ENCODE results near the gene PHACTR3. TPM values are rescaled to one million over a fixed set of nuclear protein-coding genes. Genes with fewer than 3 reads are reported as not detected.

PHACTR3 gene
- total and polyA plus RNA-seq, 2 of the 8 experiments (the other 6 are each of a cell fraction or from before 2014, with no cell fraction given), result 0.05 to 0.13 TPM

DNA sequence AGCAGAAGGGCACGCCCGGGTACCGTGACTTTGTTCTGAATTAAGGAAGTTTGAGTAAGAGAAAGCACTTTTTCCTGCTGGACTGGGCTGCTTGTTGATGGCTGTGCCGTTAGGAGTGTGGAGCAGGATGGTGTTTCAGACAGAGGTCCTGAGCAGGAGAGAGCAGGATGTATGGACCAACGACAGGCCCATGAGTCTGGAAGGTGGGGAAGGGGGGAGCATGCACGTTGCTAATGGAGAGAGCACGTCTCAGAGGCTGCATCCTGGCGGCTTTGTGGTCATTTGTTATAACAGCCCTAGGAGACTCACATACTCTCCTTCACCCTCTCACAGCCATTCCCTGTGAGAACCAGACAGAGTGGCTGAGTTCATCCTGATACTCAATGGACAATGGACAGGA is 56.8 kb downstream of the PHACTR3 start:
- FAIRE-seq (no peak), DNase-seq (ENCODE audit: low read depth in 1 of 2, low spot score in 2 of 2) (no peak)
- Histone ChIP-seq H3K79me2 (ENCODE audit: control insufficient read depth in 1 of 2, insufficient read depth in 2 of 2, low read length in 2 of 2) (no peaks in the 10 kb centered on the region), H3K27me3 (replicated peaks in 1 of 4; ENCODE audit: control insufficient read depth in 3 of 4, extremely low read depth in 1 of 4, insufficient read depth in 3 of 4, low read length in 3 of 4) (no peaks in the 10 kb centered on the region), H3K4me1 (replicated peaks in 1 of 4; ENCODE audit: control insufficient read depth in 3 of 4, insufficient read depth in 4 of 4, low read length in 3 of 4) (no peaks in the 10 kb centered on the region), H3K23ac (ENCODE audit: insufficient read length) (no peak overlapping the region), H3K4ac (replicated peaks; ENCODE audit: insufficient read length, low read depth, low read length) (no peak overlapping the region), H3K14ac (ENCODE audit: insufficient read length) (no peak overlapping the region), H3K4me3 (ENCODE audit: extremely low read depth in 1 of 4, insufficient read depth in 2 of 4, low read depth in 3 of 4, low read length in 4 of 4) (no peak overlapping the region), H3K4me2 (ENCODE audit: insufficient read depth in 1 of 2, low read depth in 2 of 2, low read length in 2 of 2) (no peak overlapping the region), H4K91ac (replicated peaks; ENCODE audit: insufficient read length, low read length) (no peak overlapping the region), H3K18ac (ENCODE audit: extremely low read depth, low read length) (no peak overlapping the region), H3K23me2 (ENCODE audit: low read depth, low read length) (no peaks in the 10 kb centered on the region), H2BK5ac (ENCODE audit: low read depth, low read length) (no peak overlapping the region), H4K5ac (ENCODE audit: insufficient read length, low read depth, low read length) (no peak overlapping the region), H2BK15ac (ENCODE audit: low read length) (no peak overlapping the region), H2AFZ (ENCODE audit: low read length) (no peak overlapping the region), H4K20me1 (replicated peaks in 1 of 2; ENCODE audit: control insufficient read depth in 1 of 2, insufficient read depth in 2 of 2, low read length in 2 of 2) (no peaks in the 10 kb centered on the region), H3K9me3 (ENCODE audit: insufficient read depth in 2 of 2, low read depth in 1 of 2, low read length in 1 of 2) (peaks cover 90 to 91% of the 10 kb centered on the region in 2 experiments), H3K27ac (ENCODE audit: low read depth, low read length) (no peak overlapping the region), H3K56ac (replicated peaks; ENCODE audit: insufficient read length, low read depth, low read length) (no peak overlapping the region), H2BK20ac (ENCODE audit: low read length) (no peak overlapping the region), H2BK12ac (ENCODE audit: low read depth, low read length) (no peak overlapping the region), H3K9ac (replicated peaks in 1 of 4; ENCODE audit: extremely low read depth in 1 of 4, low read depth in 3 of 4, low read length in 3 of 4) (no peak overlapping the region), H4K8ac (ENCODE audit: extremely low read depth, insufficient read depth, low read length) (no peak overlapping the region), H2AK5ac (ENCODE audit: low read depth, low read length) (no peak overlapping the region), H3K79me1 (ENCODE audit: low read depth, low read length) (no peaks in the 10 kb centered on the region), H2BK120ac (replicated peaks; ENCODE audit: low read depth, low read length) (no peak overlapping the region), H3K36me3 (ENCODE audit: control insufficient read depth in 2 of 4, insufficient read depth in 4 of 4, low read length in 3 of 4) (no peaks in the 10 kb centered on the region)
- CTCF ChIA-PET (ENCODE audit: partially characterized antibody), result no interaction called here
- 73% methylated on average over 8 of the region's 8 CpGs; no CpG with 5 or more reads in 1 of the 2 experiments for WGBS, 2 experiments (ENCODE audit: extremely low coverage in 1 of 2, insufficient coverage in 1 of 2, insufficient read length in 1 of 2, insufficient replicate concordance in 2 of 2, low coverage in 1 of 2, low lambda C conversion rate in 2 of 2, missing lambda C conversion rate in 1 of 2)
- POLR2A ChIA-PET (ENCODE audit: partially characterized antibody), result no interaction called here
- TF ChIP-seq, protein P1, sequence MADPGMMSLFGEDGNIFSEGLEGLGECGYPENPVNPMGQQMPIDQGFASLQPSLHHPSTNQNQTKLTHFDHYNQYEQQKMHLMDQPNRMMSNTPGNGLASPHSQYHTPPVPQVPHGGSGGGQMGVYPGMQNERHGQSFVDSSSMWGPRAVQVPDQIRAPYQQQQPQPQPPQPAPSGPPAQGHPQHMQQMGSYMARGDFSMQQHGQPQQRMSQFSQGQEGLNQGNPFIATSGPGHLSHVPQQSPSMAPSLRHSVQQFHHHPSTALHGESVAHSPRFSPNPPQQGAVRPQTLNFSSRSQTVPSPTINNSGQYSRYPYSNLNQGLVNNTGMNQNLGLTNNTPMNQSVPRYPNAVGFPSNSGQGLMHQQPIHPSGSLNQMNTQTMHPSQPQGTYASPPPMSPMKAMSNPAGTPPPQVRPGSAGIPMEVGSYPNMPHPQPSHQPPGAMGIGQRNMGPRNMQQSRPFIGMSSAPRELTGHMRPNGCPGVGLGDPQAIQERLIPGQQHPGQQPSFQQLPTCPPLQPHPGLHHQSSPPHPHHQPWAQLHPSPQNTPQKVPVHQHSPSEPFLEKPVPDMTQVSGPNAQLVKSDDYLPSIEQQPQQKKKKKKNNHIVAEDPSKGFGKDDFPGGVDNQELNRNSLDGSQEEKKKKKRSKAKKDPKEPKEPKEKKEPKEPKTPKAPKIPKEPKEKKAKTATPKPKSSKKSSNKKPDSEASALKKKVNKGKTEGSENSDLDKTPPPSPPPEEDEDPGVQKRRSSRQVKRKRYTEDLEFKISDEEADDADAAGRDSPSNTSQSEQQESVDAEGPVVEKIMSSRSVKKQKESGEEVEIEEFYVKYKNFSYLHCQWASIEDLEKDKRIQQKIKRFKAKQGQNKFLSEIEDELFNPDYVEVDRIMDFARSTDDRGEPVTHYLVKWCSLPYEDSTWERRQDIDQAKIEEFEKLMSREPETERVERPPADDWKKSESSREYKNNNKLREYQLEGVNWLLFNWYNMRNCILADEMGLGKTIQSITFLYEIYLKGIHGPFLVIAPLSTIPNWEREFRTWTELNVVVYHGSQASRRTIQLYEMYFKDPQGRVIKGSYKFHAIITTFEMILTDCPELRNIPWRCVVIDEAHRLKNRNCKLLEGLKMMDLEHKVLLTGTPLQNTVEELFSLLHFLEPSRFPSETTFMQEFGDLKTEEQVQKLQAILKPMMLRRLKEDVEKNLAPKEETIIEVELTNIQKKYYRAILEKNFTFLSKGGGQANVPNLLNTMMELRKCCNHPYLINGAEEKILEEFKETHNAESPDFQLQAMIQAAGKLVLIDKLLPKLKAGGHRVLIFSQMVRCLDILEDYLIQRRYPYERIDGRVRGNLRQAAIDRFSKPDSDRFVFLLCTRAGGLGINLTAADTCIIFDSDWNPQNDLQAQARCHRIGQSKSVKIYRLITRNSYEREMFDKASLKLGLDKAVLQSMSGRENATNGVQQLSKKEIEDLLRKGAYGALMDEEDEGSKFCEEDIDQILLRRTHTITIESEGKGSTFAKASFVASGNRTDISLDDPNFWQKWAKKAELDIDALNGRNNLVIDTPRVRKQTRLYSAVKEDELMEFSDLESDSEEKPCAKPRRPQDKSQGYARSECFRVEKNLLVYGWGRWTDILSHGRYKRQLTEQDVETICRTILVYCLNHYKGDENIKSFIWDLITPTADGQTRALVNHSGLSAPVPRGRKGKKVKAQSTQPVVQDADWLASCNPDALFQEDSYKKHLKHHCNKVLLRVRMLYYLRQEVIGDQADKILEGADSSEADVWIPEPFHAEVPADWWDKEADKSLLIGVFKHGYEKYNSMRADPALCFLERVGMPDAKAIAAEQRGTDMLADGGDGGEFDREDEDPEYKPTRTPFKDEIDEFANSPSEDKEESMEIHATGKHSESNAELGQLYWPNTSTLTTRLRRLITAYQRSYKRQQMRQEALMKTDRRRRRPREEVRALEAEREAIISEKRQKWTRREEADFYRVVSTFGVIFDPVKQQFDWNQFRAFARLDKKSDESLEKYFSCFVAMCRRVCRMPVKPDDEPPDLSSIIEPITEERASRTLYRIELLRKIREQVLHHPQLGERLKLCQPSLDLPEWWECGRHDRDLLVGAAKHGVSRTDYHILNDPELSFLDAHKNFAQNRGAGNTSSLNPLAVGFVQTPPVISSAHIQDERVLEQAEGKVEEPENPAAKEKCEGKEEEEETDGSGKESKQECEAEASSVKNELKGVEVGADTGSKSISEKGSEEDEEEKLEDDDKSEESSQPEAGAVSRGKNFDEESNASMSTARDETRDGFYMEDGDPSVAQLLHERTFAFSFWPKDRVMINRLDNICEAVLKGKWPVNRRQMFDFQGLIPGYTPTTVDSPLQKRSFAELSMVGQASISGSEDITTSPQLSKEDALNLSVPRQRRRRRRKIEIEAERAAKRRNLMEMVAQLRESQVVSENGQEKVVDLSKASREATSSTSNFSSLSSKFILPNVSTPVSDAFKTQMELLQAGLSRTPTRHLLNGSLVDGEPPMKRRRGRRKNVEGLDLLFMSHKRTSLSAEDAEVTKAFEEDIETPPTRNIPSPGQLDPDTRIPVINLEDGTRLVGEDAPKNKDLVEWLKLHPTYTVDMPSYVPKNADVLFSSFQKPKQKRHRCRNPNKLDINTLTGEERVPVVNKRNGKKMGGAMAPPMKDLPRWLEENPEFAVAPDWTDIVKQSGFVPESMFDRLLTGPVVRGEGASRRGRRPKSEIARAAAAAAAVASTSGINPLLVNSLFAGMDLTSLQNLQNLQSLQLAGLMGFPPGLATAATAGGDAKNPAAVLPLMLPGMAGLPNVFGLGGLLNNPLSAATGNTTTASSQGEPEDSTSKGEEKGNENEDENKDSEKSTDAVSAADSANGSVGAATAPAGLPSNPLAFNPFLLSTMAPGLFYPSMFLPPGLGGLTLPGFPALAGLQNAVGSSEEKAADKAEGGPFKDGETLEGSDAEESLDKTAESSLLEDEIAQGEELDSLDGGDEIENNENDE (IDR thresholded peaks at IDR 0.05; ENCODE audit: insufficient replicate concordance, low read length), result no peak
